22Rv1 (cell line): ENCODE results near the gene FBH1.

Experiments used
- ZFX ChIP-seq: fragments of 450-650 bp; IDR thresholded peaks from 2 replicates; pipeline ENCODE4 v1.6.1; 2017; ENCODE audit warnings: antibody characterized with exemption, borderline replicate concordance
- TF ChIP-seq, protein P1 (sequence below): fragments of 450-650 bp; IDR thresholded peaks from 2 replicates; pipeline ENCODE4 v1.5.1; 2017; ENCODE audit warnings: mild to moderate bottlenecking

DNA sequence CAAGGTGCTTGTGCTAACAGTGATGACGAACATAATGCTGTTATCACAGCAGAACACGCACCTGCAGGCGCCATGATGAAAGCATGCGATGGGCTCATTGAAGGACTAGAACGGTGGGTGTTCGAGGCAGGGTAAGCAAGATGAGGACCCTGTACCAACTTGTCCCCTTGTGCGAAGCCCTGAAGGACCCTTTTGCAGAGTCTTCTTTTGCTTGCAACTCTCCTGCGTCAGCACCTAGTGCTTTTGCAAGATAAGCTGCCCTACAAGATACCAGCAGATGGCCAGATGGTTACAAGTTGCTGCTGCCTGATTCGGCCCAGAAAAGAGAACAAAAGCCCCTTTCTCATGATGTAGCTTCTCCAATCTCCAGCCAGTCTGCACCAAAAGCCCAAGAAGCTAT lies 91.5 kb downstream of the FBH1 start:
- TF ChIP-seq, protein P1, sequence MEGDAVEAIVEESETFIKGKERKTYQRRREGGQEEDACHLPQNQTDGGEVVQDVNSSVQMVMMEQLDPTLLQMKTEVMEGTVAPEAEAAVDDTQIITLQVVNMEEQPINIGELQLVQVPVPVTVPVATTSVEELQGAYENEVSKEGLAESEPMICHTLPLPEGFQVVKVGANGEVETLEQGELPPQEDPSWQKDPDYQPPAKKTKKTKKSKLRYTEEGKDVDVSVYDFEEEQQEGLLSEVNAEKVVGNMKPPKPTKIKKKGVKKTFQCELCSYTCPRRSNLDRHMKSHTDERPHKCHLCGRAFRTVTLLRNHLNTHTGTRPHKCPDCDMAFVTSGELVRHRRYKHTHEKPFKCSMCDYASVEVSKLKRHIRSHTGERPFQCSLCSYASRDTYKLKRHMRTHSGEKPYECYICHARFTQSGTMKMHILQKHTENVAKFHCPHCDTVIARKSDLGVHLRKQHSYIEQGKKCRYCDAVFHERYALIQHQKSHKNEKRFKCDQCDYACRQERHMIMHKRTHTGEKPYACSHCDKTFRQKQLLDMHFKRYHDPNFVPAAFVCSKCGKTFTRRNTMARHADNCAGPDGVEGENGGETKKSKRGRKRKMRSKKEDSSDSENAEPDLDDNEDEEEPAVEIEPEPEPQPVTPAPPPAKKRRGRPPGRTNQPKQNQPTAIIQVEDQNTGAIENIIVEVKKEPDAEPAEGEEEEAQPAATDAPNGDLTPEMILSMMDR: no peak
- no peak for TF ChIP-seq ZFX
